Right ventricle myocardium superior (tissue), 1 donor: ENCODE results near the gene SMYD5. TPM values are rescaled to one million over a fixed set of nuclear protein-coding genes. Genes with fewer than 3 reads are reported as not detected.
A peak's percentile ranks its signal among the peaks of the same experiment; 100 is the strongest.
"Not testable (repeated sequence)": the region's sequence is repeated elsewhere in the genome, so short reads cannot be mapped to it uniquely, and the experiment has no call there.

ENCODE experiments used
- ATAC-seq: fragments of 200-7000 bp; cut with Tn5 transposase; one replicate; pipeline ENCODE4 v1.9.1; 2020; ENCODE audit warnings: mild to moderate bottlenecking; ENCODE audit not compliant: poor library complexity
- DNase-seq: peaks from one replicate; pipeline ENCODE4 v3.0.0-alpha.2; 2020
- intact Hi-C: fragments of 100-400 bp; cut with DNase I; formaldehyde crosslinking; loops from one replicate; pipeline ENCODE4 v1.11.2; 2022
- total RNA-seq: library from RNA; stranded (reverse); fragmentation: NEBNext Ultra II Directional; extraction: Animal tissue kit (Norgen Biotek cat#: 25700); gene quantifications from one replicate; pipeline ENCODE4 v1.2.1, GENCODE V29; 2021
- donor health status: DM: no; HTN: yes; CAD: no; lungs with severe emphysema.

The SMYD5 gene
- total RNA-seq, 1 donor from 2014 or later = 15.5 TPM

DNA sequence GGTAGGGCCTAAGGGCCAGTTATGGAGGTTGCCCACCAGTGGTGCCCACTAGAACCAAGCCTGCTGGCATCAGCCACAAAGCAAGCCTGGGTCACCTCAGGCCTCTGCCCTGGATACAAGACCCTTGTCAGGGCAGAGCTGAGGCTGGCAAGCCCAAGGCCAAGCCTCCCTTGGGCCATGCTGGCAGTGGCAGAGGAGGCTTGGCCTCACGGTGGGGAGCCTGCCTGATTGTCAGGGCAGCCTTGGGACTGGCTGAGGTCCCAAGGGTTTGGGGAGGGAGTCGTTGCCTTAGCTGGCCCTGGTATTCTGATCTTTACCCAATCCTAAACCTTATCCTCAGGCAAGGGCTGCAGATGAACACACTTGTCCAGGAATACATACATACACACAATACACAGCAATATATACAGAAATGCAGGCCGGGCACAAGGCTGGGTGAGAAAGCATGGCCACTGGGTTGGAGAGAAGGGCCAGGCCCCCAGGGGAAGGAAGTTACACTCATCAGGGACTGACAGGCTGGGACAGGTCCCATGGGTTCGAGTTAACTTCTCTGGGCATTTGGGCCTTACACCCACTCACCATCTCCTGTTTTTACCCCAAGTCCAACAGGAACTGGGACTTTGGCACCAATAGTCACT is 41.1 kb downstream of the SMYD5 start:
- intact Hi-C loops = no loop called here
- DNase-seq = no peak
- ATAC-seq = no peak

DNA sequence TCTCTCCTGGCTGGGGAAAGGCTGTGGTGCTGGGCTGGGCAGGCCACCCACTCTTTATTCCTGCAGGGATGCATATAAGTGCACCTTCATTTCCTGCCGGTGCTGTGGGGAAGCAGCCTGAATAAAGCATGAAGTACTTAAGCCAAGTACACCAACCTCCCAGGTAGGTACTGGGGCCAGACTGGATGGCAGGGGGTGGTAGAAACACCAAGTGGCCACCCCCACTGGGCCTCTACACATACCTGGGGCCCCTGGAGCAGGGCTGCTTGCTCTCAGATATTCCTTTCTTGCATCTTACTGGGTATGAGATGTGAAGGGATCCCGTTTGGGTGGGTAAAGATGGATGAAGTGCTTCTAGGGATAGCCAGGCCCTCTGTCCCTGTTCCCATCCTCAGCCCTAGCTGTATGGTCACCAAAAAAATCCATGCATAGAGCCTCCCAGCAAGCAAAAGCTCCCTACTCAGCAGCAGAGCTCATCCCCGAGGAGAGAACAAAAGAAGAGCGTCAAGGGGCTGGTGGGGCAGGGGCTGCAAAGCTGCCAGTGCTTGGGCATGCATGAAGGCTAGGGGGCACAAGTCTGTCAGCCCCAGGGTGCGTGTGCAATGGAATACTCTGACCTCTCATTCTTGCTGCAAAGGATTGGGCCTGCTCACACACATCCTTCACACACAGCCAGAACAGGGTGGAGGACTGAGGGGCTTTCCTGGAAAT is 42.0 kb downstream of the SMYD5 start:
- intact Hi-C loops = no loop called here
- ATAC-seq (no peak), DNase-seq (no peak)

DNA sequence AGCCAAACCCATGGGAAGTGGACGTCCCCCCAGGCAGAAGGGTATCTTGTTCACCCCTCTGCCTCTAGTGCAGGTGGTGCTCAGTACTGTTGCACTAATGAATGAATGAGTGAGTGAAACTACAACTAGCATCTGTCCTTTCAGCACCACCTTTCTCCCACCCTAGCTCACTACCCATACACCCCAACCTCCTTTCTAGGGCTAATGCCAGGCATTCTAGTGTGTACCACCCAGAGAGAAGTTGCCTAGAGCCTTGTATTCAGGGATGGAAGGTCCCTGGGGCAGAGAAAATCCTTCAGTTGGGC is 42.5 kb downstream of the SMYD5 start:
- no peak for DNase-seq
- no peak for ATAC-seq
- intact Hi-C loops = no loop called here

DNA sequence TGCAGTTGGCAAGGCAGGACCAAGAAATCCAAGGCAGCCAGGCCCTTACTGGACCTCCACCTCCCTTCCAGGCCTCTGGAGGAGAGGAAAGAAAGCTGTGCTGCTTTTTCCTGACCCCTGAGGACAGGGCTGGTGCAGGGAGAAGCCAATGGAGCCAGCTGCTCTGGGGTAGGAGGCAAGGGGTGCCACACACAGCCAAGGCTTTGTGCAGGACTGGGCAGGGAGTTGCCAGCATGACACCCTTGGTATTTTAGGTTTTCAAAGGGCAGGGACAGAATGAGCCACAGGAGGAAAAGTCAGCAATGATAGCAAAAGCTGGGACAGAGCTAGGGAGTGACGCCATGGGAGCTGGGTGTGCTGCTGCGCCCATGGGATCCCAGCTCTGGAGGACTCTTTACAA is 43.0 kb downstream of the SMYD5 start:
- no peak for ATAC-seq
- no peak for DNase-seq
- intact Hi-C loops = no loop called here

DNA sequence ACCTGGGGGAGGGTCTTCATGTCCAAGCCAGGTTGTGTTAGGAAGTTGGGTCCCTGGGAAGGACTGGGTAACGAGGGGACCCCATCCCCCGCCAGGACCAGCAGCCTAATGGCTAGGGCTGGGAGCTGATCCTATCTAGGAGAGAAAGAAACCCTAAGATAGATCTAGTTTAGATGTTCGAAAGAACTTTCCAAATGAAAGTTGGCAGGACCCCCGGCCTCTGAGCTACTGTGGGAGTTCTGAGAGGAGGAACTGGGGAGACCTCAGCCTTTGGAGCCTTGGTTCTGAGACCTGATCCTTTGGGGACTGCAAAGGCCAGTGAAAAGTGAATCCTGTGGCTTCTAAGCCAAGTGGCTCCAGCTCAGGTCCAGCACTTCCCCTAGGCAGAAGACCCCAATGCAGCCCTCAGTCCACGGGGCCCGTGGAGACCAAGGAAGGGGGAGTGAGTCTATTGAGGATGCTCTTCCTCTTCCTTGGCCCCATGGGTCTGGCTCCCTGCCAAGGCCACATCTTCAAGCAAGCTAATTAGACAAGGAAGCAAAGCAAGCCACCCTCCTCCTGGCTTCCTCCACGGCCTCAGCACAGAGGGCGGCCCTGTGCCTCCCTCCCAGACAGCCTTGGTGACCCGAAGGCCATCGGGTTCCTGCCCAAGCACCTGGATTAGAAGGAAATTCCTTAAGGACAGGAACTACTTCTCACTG is 43.5 kb downstream of the SMYD5 start:
- ATAC-seq (no peak), DNase-seq (peak; percentile 63)
- intact Hi-C loops = no loop called here

DNA sequence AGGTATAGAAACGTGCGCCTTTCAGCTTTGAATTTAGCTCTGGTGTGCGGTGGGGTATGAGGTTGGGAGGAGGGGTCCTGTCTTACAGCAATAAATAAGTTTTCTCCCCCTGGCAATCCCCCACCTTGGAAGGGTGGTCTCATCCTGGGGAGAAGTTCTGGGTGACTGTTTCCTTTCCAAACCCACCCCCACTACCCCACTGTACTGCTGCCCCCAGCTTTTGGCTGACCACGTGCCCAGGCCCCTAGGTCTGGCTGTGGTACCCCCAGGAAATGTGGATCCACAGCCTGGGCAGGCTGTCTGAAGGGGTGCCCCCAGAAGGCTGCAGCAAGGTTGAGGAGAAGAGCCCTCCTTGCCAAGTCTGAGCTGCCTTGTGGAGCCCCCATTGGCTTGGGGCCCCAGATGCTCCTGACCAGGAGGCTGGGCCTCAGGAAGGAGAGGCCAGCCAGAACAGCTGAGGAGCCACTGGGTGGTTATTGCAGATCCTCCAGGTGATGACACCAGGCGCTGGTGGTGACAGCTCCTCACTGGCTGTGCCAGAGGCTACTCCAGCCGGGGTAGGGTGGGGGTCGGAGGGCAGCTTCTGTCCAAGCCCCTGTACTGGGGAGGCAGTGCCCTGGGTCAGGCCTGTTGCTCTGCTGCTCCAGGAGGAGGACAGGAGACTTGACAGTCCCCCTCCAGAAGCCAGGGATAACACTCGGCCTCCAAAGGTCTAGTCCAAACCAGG is 44.3 kb downstream of the SMYD5 start:
- ATAC-seq (no peak), DNase-seq (no peak)
- intact Hi-C loops = no loop called here

DNA sequence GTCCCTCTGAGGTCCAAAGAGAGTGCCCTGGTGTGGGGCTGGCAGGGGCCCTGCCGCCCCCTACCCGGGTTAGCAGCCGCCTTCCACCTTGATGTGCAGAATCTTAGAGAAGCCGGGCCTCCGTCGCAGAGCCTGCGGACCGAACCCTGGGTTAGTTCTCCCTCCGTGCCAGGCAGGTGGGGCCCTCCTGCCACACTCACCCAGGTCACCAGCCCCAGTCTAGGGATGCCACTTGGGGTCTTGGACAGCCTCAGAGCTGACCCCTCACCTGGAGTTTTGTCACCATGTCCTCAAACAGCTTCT is 44.8 kb downstream of the SMYD5 start:
- ATAC-seq (no peak), DNase-seq (no peak)
- intact Hi-C loops = no loop called here

DNA sequence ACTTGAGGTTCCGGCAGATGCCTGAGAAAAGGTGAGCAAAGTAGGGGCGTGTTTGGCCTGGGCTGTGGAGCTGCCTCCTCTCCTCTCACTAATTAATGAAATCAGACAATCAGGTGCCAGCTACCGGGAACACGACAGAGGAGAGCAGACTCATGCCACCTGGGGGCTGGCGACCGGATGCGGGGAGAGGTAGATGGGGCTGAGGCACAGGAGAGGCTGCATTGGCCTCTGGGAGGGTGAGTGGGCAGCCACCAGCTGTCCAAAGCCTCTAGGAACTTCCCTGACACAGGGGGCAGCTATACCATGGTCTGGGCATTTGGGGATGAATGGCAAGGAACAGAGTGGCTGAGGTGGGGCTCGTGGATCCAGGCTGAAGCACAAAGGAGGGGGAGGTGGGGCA is 45.2 kb downstream of the SMYD5 start:
- no peak for ATAC-seq
- intact Hi-C loops = no loop called here

DNA sequence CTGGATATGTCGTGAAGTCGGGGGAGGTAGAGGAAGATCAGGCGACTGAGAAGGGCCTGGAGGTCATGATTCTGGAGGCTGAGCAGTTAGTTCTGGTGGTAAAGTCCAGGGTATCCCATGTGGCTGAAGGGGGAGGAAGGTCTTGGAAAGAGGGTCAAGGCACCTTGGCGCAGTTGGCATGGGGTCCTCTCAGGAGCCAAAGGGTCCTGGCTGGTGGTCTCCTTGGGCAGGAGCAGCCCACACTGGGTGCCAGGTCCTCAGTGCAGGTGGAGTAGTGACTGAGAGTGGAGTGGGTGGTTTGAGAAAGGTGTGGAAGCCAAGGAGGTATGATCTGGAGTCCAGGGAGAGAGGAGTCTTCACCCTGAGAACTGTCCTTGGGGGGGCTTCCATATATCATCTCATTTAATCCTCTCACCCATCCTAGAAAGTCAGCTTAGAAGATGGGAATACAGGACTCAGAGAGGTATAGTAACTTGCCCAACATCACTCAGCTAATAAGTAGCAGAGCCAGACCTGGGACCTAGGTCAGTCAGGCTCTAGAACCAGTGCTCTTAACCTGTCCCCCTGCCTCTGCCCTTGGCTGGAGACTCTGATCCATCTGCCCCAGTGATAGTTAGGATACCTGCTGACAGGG is 45.8 kb downstream of the SMYD5 start:
- intact Hi-C loops = no loop called here
- no peak for DNase-seq
- no peak for ATAC-seq

More for the DNA sequence above, 45.2 kb downstream of the SMYD5 start:
- no peak for DNase-seq

DNA sequence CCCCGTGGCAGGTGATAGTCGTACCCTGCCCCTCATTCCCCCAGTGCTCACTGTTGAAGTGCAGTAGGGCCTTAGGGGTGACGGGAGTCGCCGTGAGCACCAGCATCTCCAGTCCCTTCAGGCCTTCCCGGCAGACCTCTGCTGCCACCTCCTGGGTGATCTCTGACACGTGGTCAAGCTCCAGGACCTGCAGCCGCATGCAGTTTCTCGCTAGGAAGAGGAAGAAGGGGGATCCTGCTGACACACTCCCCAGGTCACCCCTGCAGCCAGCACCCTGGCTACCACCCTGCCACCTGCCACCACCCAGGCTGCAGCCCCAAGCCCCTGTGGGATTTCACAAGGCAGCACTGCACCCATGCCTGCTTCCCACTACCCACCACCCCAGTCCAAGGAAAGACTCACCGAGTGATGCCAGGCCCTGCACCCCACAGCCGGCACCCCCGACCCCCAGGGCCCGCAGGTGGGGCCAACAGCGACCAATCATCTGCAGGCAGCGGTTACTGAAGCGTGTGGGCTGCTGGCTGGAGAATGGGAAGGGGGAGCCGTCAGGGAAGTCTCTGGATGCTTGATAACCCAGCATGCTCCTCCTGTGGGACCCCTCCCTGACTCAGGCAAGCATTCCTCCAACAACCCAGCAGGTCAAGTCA is 46.4 kb downstream of the SMYD5 start:
- DNase-seq = peak; percentile 60
- intact Hi-C loops = no loop called here
- peak; percentile 77 for ATAC-seq

DNA sequence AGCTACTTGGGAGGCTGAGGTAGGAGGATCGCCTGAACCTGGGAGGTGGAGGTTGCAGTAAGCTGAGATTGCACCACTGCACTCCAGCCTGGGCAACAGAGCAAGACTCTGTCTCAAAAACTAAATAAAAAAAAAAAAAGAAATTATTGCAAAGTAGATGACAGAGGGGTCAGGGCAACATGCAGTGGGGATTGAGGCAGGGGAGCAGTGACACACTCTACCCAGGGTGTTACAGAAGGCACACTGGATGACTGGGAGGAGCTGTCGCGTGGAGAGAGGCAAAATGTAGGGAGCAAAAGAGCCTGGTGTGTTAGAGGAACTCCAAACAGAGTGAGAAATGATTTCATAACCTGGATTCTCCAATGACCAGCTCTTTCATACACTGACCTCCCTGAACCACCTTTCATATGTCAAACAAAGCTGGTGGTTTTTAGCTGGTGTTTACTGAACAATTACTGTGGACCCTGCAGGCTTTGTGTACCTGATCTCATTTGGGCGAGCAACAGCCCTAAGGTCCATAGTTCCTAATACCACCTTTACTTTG is 48.1 kb downstream of the SMYD5 start:
- ATAC-seq (no peak), DNase-seq (no peak)
- intact Hi-C loops = no loop called here

DNA sequence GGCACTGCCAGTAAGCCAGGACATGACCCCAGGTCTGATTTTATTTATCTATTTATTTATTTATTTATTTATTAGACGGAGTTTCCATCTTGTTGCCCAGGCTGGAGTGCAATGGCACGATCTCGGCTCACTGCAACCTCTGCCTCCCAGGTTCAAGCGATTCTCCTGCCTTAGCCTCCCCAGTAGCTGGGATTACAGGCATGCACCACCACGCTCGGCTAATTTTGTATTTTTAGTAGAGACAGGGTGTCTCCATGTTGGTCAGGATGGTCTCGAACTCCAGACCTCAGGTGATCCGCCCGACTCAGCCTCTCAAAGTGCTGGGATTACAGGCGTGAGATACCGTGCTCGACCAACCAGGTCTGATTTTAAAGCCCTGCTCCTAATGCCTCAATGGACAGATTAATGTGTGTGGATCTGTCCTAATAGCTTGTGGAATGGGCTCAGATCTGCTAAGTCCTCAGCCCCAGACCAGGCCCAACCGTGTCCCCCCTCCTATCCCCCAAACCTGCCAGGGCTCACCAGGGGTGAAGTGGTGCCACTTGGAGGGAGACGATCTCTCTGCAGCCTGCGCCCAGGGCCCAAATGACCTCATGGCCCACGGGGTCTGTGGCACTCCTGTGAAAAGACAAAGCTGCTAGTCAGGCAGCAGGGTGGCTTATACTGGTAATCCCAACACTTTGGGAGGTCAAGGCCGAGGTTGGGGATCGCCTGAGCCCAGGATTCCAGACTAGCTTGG is 48.8 kb downstream of the SMYD5 start:
- intact Hi-C loops, DNase-seq, ATAC-seq: not testable (repeated sequence)

DNA sequence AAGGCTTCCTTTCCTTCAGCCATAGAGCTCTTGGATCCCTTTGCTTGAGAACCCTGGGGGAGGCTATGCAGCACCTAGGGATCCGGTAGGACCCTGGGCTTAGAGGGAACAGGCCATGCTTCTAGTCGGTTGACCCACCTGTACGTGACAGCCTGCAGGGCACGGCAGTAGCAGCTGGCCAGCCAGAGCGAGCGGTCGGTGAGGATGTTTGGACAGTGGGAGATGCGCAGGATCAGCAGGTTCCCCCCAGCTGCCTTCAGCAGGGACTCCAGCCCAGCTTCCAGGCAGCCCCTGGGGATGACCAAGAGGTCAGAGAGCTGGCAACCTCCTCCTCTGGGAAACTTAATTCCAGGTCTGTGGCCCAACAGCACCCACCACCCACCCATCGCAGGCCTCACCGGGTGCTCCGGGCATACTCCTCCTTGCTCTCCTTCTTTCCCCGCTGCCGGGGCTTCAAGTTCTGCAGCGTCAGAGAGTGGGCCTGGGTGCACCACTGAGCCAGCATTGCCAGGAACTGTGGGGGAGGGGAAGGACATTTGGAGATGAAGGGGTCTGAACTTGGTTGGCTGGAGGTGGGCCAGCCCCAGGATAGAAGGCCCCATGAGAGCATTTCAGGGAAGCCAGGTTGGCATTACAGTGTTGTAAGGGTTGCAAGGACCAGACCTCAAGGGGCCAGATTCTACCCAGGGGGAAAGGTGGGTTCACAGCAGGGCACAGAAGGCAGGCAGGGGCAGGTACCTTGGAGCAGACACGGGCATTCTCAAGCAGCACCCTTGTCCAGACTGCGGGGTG is 49.7 kb downstream of the SMYD5 start:
- intact Hi-C loops = no loop called here
- DNase-seq (no peak), ATAC-seq (no peak)

DNA sequence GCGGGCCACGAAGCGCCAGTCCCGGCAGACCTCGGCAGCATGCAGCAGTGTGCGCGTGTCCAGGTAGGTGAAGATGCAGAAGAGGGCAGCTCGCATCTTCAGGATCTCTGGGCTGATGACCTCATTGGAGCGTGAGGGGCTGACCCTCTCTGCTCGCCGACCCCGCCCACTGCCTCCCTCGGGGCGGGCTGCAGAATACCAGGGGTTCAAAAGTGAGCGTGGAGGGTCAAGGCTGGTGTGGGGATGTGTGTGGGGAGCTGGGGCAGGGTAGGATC is 50.2 kb downstream of the SMYD5 start:
- ATAC-seq (no peak), DNase-seq (no peak)
- intact Hi-C loops = no loop called here

DNA sequence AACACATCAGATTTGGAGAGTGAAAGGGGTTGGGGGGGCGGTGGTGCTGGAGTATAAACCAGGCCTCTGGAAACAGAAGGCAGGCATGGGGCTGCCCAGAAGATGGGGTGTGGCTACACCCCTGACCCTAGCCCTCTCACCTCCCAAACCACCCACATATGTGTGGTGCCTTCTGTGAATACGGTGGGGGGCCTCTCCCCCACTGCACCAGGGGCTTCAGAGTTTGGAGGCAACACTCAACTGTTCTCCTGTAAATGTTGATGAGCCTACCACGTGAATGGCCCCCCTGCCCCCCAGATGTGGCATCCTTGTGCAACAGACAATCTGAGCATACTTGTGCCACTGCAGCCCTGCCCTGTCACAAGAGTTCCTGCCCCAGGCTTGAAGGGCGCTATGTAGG is 50.7 kb downstream of the SMYD5 start:
- DNase-seq = no peak
- ATAC-seq = no peak
- intact Hi-C loops = no loop called here

DNA sequence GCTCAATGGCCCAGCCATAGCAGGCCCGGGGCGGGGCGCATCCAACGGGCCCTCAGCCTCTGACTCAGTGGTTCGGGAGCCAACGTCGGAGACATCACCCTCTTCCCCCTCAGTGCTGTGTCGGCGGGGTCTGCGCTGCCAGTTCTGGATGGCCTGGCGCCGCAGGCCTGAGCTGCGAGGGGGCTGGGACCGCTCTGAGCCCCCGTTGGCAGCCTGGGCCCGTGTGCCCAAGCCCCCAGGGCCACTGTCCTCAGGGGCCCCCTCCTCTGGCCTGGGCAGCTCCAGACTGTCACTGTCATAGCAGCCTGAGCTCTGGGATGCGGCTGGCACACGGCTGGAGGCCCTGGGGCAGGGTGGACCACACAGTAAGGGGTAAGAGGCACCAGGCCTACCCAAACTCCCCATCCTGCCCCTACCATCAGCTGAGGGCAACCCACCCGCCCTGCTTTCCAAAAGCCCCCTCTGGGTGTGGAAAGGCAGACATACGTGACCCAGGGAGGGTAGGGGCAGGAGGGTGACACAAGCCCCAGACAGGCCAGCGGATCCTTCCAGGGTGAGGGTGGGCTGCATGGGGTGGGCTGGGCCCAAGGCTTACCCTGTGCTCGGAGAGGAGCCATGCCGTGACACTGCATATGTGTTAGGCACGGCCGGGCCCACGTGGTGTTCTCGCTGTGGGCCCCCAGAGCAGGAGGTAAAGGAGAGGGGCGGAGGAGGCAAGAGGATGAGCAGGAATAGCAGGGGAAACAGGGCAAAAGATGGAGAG is 51.4 kb downstream of the SMYD5 start:
- intact Hi-C loops = no loop called here
- ATAC-seq = no peak
- no peak for DNase-seq
